GM18508 (cell line): ENCODE results near the gene PPP1R13B.
"Not testable (repeated sequence)": the region's sequence is repeated elsewhere in the genome, so short reads cannot be mapped to it uniquely, and the experiment has no call there.

Source experiments
- ATAC-seq: cut with Tn5 transposase; IDR thresholded peaks from one replicate; pipeline ENCODE4 v1.9.1; 2021; ENCODE audit warnings: moderate number of reproducible peaks; ENCODE audit not compliant: insufficient read depth, unreplicated experiment

PPP1R13B gene

GRCh38 chr14:103859416-103860202 is 12.2 kb upstream of the PPP1R13B start:
- no peak for ATAC-seq

GRCh38 chr14:103858063-103858781 is 10.8 kb upstream of the PPP1R13B start:
- ATAC-seq, result no peak

DNA sequence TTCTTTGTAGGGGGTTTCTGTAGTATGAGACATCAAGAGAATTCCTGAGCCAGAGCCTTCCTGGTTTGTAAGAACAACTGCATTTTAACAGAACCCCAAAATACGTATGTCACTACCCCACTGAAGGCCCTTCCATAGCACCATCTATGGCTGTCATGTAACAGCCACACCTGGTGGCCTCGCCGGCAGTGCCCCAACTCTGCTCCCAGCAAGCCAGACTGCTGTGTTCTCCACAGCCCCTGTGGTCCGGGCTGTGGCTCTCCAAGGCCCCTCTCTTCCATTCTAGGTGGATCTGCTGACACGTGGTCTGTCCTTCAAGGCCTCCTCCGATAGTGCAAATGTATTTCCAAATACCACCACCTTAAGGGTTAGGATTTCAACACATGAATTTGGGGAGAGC is 9.9 kb upstream of the PPP1R13B start:
- ATAC-seq, result no peak

DNA sequence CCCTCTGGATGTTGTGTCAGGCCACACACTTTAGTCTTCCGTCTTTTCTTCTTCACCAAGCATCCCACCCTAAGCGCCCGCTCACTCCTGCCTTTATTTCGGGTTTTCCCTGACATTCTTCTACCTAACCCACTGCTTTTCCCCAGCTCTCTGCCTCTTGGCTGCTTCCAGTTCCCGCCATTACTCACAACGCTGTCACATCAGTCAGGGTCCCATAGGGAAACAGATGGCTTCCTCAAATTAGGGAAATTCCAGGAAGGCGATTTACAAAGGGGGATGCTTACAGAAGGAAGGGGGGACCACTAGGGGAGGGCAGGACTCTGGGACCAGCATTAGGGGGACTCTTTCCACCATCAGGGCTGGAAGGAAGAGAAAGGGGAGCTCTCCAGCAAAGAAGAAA is 9.2 kb upstream of the PPP1R13B start:
- ATAC-seq, result no peak

DNA sequence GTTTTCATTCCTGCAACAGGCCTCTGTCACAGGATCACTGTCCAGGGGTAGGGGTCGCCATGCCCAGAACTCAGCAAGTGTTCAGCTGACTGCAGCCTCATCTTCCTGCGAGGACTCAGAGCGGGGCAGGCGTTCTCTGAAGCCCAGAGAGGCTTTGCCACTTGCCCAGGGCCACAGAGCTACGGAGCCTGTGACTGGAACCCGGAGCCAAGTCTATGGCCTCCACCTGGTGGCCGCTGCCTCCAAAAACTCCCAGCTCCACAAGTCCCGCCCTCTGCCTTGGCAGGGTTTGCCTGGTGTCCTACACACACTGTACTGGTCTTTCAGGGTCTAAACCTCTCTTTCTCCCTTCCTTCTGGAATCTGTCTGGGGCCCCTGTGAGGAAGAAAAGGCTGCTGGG is 8.7 kb upstream of the PPP1R13B start:
- no peak for ATAC-seq

- ATAC-seq, result no peak
Measured at GRCh38 chr14:103855734-103856095, 8.3 kb upstream of the PPP1R13B start.

GRCh38 chr14:103854822-103855733 is 7.7 kb upstream of the PPP1R13B start:
- no peak for ATAC-seq

DNA sequence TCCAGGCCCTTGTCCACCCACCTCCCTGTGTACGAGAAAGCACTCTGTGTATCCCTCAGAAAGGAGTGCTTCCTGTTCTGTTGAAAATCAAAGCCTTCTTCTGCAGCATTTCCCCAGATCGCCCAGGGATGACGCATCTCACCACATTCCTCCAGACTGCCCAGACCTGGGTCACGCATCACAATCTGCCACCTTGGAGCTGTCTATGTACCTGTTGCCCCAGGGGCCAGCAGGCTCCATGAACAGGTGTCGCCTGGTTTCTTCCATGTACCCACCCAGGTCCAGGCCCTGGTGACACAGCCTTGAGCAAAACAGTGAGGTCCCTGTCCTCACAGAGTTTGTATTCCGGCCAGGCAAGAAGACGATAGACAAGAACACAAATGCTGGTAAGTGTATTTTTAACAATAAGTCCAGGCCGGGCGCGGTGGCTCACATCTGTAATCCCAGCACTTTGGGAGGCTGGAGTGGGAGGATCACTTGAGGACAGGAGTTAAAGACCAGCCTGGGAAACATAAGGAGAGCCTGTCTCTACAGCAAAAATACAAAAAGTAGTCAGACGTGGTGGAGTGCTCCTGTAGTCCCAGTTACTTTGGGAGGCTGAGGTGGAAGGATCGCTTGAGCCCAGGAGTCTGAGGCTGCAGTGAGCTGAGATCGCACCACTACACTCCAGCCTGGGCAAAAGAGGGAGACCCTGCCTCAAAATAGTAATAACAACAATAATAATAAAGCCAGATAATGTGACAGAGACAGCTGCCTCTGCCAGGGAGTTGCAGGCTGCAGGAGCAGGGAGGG is 6.8 kb upstream of the PPP1R13B start:
- ATAC-seq, result no peak

GRCh38 chr14:103849151-103849886 is 1.9 kb upstream of the PPP1R13B start:
- no peak for ATAC-seq

DNA sequence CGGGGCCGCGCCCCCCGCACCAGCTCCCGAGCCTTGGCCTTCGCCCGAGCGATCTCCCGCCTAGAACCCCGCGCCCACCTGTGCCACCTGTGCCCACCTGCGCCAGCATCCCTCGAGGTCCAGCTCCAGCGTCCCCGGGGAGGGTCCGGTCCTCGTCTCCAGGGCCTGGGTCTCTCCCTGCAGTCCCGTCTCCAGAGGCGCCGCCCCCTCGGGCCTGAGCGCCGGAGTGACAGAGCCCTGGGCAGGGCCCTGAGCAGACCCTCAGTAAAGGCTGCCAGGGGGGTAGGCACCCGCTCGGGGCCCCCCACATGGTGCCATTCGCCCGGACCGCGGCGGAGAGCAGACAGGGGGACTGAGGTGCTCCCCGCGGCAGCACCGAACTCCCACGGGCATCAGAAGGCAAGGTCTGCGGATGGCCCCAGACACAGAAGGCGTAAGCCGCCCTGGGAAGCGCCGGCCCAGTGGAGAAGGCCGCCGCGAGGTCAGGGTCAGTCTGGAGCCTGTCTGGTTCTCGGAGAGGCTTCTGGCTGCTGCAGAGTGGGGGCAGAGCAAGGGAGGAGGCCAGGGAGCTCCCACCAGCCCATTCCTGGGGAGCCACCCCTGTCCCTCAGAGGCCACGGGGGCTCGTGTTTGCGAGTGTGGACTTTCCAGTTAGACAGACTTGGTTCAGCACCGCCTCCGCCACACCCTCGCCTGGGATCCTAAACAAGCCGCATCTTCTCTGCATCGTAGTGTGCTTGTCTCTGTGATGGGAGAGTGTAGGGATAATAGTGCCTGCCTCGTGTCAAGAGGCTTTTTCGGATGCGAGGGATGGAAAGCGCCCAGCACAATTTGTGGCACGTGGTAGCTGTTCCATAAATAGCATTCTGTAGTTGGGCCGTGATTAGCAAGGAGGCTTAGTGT is 1.1 kb upstream of the PPP1R13B start:
- ATAC-seq, result no peak

GRCh38 chr14:103846543-103847450 is 578 bp downstream of the PPP1R13B start:
- no peak for ATAC-seq

DNA sequence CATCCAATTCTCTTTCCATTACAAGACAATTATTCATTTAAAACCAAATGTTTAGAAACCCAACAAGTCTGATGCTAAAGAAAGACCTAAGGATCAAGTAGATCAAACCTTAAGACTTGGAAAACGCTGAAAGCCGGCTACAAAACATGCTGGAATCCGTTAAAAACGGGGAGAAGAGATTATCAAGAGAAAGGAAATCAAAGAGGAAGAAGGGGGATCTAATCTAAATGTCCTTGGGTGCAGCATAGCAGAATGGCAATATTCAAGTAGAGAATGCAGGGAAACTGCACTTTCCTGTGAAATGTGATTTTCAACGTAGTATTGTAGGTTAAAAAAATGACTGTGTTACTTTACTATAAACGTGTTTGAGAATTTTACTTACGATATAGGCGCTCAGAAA is 1.3 kb downstream of the PPP1R13B start:
- no peak for ATAC-seq

DNA sequence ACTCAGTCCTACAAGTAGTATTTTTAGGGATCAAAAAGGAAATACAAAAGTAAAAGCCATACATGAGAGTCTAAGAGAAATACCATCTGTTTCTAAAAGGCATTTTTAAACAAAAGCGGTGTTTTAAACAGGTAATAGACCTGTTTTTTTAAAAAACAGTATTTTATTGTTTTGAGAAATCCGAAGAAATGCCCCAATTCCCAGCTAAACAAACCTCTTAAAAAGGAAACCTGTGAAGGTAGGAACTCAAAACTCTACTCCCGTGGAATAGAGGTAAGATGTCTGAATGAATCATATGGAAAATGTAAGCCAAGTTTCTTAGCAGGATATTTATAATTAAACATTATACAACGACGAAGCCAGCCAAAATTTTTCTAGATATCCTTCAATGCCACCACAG is 2.0 kb downstream of the PPP1R13B start:
- ATAC-seq, result no peak

- ATAC-seq, result not testable (repeated sequence)
Measured at GRCh38 chr14:103841265-103841664, 6.1 kb downstream of the PPP1R13B start.

DNA sequence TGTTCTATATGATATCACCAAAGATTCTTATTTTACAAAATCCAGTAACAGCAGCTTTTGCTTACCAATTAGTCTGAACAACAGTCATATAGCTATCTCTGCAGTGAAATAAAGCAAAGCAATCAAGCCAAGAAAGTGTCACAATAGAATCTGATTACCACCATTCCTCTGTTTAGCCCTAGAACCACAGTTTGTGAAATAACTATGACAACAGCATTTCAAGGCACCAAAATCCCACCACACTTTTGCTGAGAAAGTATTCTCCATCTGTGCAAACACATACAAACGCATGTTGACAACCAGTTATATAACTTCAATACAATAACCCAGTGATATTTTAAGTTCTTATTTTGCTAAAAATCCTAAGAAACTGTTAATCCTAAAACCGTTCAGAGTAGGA is 7.4 kb downstream of the PPP1R13B start:
- no peak for ATAC-seq

GRCh38 chr14:103839579-103839978 is 7.8 kb downstream of the PPP1R13B start:
- ATAC-seq, result no peak

- no peak for ATAC-seq
Measured at GRCh38 chr14:103838117-103838516, 9.3 kb downstream of the PPP1R13B start.
